Fibroblast of lung (primary cell): ENCODE measurements around the gene PHF2.

ENCODE experiments used
- CTCF ChIP-seq, 2 donors: IDR thresholded peaks in 1 of 2; conservative IDR thresholded peaks in 1 of 2; 1 replicate in 1 of 2; 2 replicates in 1 of 2; pipeline ENCODE4 v1.5.1; 2011 to 2012; ENCODE audit warnings: low read length in 2 of 2, control low read depth in 1 of 2, inconsistent platforms in 1 of 2, low read depth in 1 of 2, mild to moderate bottlenecking in 1 of 2
- EZH2 ChIP-seq: IDR thresholded peaks from 2 replicates; pipeline ENCODE4 v1.5.1; 2012; ENCODE audit warnings: low read length, control low read depth, mild to moderate bottlenecking; ENCODE audit errors: missing control alignments

- TF ChIP-seq CTCF (conservative IDR thresholded peaks at IDR 0.05 in 1 of 2, IDR thresholded peaks at IDR 0.05 in 1 of 2; ENCODE audit: low read depth in 1 of 2, low read length in 2 of 2) (no peak), EZH2 (no peak)
These were observed 40.9 kb downstream of the PHF2 start for GRCh38 chr9:93617273-93617672.
